ENCODE results near the gene TRAF4.

Gene TRAF4

GRCh38 chr17:28743243-28744103, at the start of gene TRAF4:
TRAF4 (plus strand) TSS chr17:28744011; CDS start chr17:28744113, 102 bp downstream.
- peak within 1 kb of the TSS; percentile 67 for H3K27ac ChIP-seq (ENCODE audit: low read length)
- no peaks in the 10 kb centered on the region for H3K27me3 ChIP-seq (ENCODE audit: insufficient read depth, low read length)
- H3K36me3 ChIP-seq (ENCODE audit: insufficient read depth, low read depth, low read length), result peaks cover 47% of the 10 kb centered on the region
- H3K4me3 ChIP-seq (ENCODE audit: low read length), result peak within 1 kb of the TSS; percentile 87
- H3K4me1 ChIP-seq (ENCODE audit: insufficient read depth, low read length), result peaks cover 14% of the 10 kb centered on the region
- peak within 1 kb of the TSS; percentile 96 for H3K9ac ChIP-seq (ENCODE audit: low read depth, low read length)
- H3K9me3 ChIP-seq (ENCODE audit: insufficient read depth, low read depth, low read length), result no peaks in the 10 kb centered on the region

GRCh38 chr17:28698253-28698941, 45.4 kb upstream of the TRAF4 start:
- H3K9me3 ChIP-seq (ENCODE audit: insufficient read depth, low read depth, low read length), result no peaks in the 10 kb centered on the region
- H3K4me1 ChIP-seq (ENCODE audit: insufficient read depth, low read length), result no peaks in the 10 kb centered on the region
- H3K36me3 ChIP-seq (ENCODE audit: insufficient read depth, low read depth, low read length), result peaks cover 100% of the 10 kb centered on the region
- H3K27me3 ChIP-seq (ENCODE audit: insufficient read depth, low read length), result no peaks in the 10 kb centered on the region
- no peak overlapping the region for H3K27ac ChIP-seq (ENCODE audit: low read length)
- no peak overlapping the region for H3K9ac ChIP-seq (ENCODE audit: low read depth, low read length)
- no peak overlapping the region for H3K4me3 ChIP-seq (ENCODE audit: low read length)

GRCh38 chr17:28700278-28700677, 43.5 kb upstream of the TRAF4 start:
- no peaks in the 10 kb centered on the region for H3K4me1 ChIP-seq (ENCODE audit: insufficient read depth, low read length)
- H3K27me3 ChIP-seq (ENCODE audit: insufficient read depth, low read length), result no peaks in the 10 kb centered on the region
- H3K9me3 ChIP-seq (ENCODE audit: insufficient read depth, low read depth, low read length), result no peaks in the 10 kb centered on the region
- peaks cover 95% of the 10 kb centered on the region for H3K36me3 ChIP-seq (ENCODE audit: insufficient read depth, low read depth, low read length)
- H3K27ac ChIP-seq (ENCODE audit: low read length), result no peak overlapping the region
- no peak overlapping the region for H3K4me3 ChIP-seq (ENCODE audit: low read length)
- H3K9ac ChIP-seq (ENCODE audit: low read depth, low read length), result no peak overlapping the region

- no peaks in the 10 kb centered on the region for H3K9me3 ChIP-seq (ENCODE audit: insufficient read depth, low read depth, low read length)
- H3K36me3 ChIP-seq (ENCODE audit: insufficient read depth, low read depth, low read length), result peaks cover 90% of the 10 kb centered on the region
- no peak overlapping the region for H3K9ac ChIP-seq (ENCODE audit: low read depth, low read length)
- H3K4me3 ChIP-seq (ENCODE audit: low read length), result no peak overlapping the region
- H3K27ac ChIP-seq (ENCODE audit: low read length), result no peak overlapping the region
- H3K27me3 ChIP-seq (ENCODE audit: insufficient read depth, low read length), result no peaks in the 10 kb centered on the region
- no peaks in the 10 kb centered on the region for H3K4me1 ChIP-seq (ENCODE audit: insufficient read depth, low read length)
Measured at GRCh38 chr17:28700830-28701492, 42.9 kb upstream of the TRAF4 start.

GRCh38 chr17:28702026-28702751, 41.6 kb upstream of the TRAF4 start:
- H3K9me3 ChIP-seq (ENCODE audit: insufficient read depth, low read depth, low read length), result no peaks in the 10 kb centered on the region
- H3K4me3 ChIP-seq (ENCODE audit: low read length), result no peak overlapping the region
- H3K4me1 ChIP-seq (ENCODE audit: insufficient read depth, low read length), result 0 out of 2 replicates have a peak, but pooled peaks cover 3% of the 10 kb centered on the region
- H3K9ac ChIP-seq (ENCODE audit: low read depth, low read length), result no peak overlapping the region
- no peaks in the 10 kb centered on the region for H3K27me3 ChIP-seq (ENCODE audit: insufficient read depth, low read length)
- H3K36me3 ChIP-seq (ENCODE audit: insufficient read depth, low read depth, low read length), result peaks cover 83% of the 10 kb centered on the region
- H3K27ac ChIP-seq (ENCODE audit: low read length), result no peak overlapping the region

- Histone ChIP-seq H3K4me1 (ENCODE audit: insufficient read depth, low read length) (0 out of 2 replicates have a peak, but pooled peaks cover 4% of the 10 kb centered on the region), H3K36me3 (ENCODE audit: insufficient read depth, low read depth, low read length) (peaks cover 77% of the 10 kb centered on the region), H3K27ac (ENCODE audit: low read length) (no peak overlapping the region), H3K9me3 (ENCODE audit: insufficient read depth, low read depth, low read length) (no peaks in the 10 kb centered on the region), H3K9ac (ENCODE audit: low read depth, low read length) (no peak overlapping the region), H3K4me3 (ENCODE audit: low read length) (no peak overlapping the region), H3K27me3 (ENCODE audit: insufficient read depth, low read length) (no peaks in the 10 kb centered on the region)
Measured at GRCh38 chr17:28702752-28703150, 41.1 kb upstream of the TRAF4 start.

- H3K27ac ChIP-seq (ENCODE audit: low read length), result no peak overlapping the region
Measured at GRCh38 chr17:28703552-28704218, 40.1 kb upstream of the TRAF4 start.

GRCh38 chr17:28704219-28704858, 39.5 kb upstream of the TRAF4 start:
- Histone ChIP-seq H3K27me3 (ENCODE audit: insufficient read depth, low read length) (no peaks in the 10 kb centered on the region), H3K9ac (ENCODE audit: low read depth, low read length) (no peak overlapping the region; the same call in 1 of the 2 replicates), H3K4me1 (ENCODE audit: insufficient read depth, low read length) (0 out of 2 replicates have a peak, but pooled peaks cover 4% of the 10 kb centered on the region), H3K4me3 (ENCODE audit: low read length) (no peak overlapping the region), H3K36me3 (ENCODE audit: insufficient read depth, low read depth, low read length) (peaks cover 61% of the 10 kb centered on the region), H3K9me3 (ENCODE audit: insufficient read depth, low read depth, low read length) (no peaks in the 10 kb centered on the region), H3K27ac (ENCODE audit: low read length) (no peak overlapping the region)

More at GRCh38 chr17:28703552-28704218, 40.1 kb upstream of the TRAF4 start:
- no peak overlapping the region; the same call in 1 of the 2 replicates for H3K9ac ChIP-seq (ENCODE audit: low read depth, low read length)
- no peaks in the 10 kb centered on the region for H3K27me3 ChIP-seq (ENCODE audit: insufficient read depth, low read length)
- no peak overlapping the region for H3K4me3 ChIP-seq (ENCODE audit: low read length)
- H3K4me1 ChIP-seq (ENCODE audit: insufficient read depth, low read length), result 0 out of 2 replicates have a peak, but pooled peaks cover 4% of the 10 kb centered on the region
- H3K9me3 ChIP-seq (ENCODE audit: insufficient read depth, low read depth, low read length), result no peaks in the 10 kb centered on the region
- H3K36me3 ChIP-seq (ENCODE audit: insufficient read depth, low read depth, low read length), result peaks cover 68% of the 10 kb centered on the region

- Histone ChIP-seq H3K9me3 (ENCODE audit: insufficient read depth, low read depth, low read length) (no peaks in the 10 kb centered on the region), H3K27me3 (ENCODE audit: insufficient read depth, low read length) (no peaks in the 10 kb centered on the region), H3K36me3 (ENCODE audit: insufficient read depth, low read depth, low read length) (peaks cover 53% of the 10 kb centered on the region), H3K27ac (ENCODE audit: low read length) (no peak overlapping the region), H3K9ac (ENCODE audit: low read depth, low read length) (no peak overlapping the region), H3K4me3 (ENCODE audit: low read length) (no peak overlapping the region), H3K4me1 (ENCODE audit: insufficient read depth, low read length) (peaks cover 4% of the 10 kb centered on the region; the same call in 1 of the 2 replicates)
Measured at GRCh38 chr17:28705074-28705659, 38.6 kb upstream of the TRAF4 start.

GRCh38 chr17:28705728-28706334, 38.0 kb upstream of the TRAF4 start:
- Histone ChIP-seq H3K36me3 (ENCODE audit: insufficient read depth, low read depth, low read length) (peaks cover 46% of the 10 kb centered on the region), H3K4me1 (ENCODE audit: insufficient read depth, low read length) (peaks cover 4% of the 10 kb centered on the region; the same call in 1 of the 2 replicates), H3K9me3 (ENCODE audit: insufficient read depth, low read depth, low read length) (no peaks in the 10 kb centered on the region), H3K27ac (ENCODE audit: low read length) (no peak overlapping the region), H3K9ac (ENCODE audit: low read depth, low read length) (no peak overlapping the region), H3K4me3 (ENCODE audit: low read length) (no peak overlapping the region), H3K27me3 (ENCODE audit: insufficient read depth, low read length) (no peaks in the 10 kb centered on the region)
